Esophagus muscularis mucosa (tissue), 3 donors: Measurements from ENCODE around the gene ATAD2B.

Experiments used
- CTCF ChIP-seq, 3 experiments: fragments of 200-600 bp in 2 of 3; fragments of 450-650 bp in 1 of 3; sonication (generic) in 2 of 3; IDR thresholded peaks; one replicate each; pipeline ENCODE4 v1.5.1; 2017 to 2019; ENCODE audit warnings: antibody characterized with exemption in 3 of 3, mild to moderate bottlenecking in 2 of 3, moderate library complexity in 1 of 3
- POLR2AphosphoS5 ChIP-seq, 2 donors: sonication (generic); formaldehyde crosslinking; IDR thresholded peaks; one replicate each; pipeline ENCODE4 v1.6.1; 2017; ENCODE audit warnings: antibody characterized with exemption in 2 of 2

DNA sequence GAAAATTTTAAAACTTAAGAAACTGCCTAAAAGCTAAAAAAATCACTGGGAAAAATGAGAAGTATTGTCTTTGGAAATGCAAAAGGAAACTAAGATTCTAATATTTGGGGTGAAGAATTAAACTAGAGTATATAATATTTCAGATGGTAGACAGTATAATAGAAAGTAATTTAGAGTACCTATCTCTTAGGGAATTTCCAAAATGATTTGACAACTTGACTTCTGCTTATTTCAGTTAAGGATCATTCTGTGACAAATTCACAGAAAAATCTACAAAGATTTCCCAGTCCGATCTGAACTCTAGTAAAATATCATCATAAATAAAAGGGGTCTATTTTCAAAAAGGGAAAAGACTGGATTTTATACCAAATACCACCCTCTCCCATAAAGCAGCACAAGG is 99.6 kb downstream of the ATAD2B start:
- TF ChIP-seq CTCF (IDR thresholded peaks at IDR 0.05) (no peak), POLR2AphosphoS5 (IDR thresholded peaks at IDR 0.05) (no peak)
